Osteoblast (primary cell): Measurements from ENCODE around the gene TMEM215. TPM values are rescaled to one million over a fixed set of nuclear protein-coding genes. Genes with fewer than 3 reads are reported as not detected.

Experiments used
- DNase-seq: peaks from one replicate; pipeline ENCODE4 v3.0.0; 2011; ENCODE audit warnings: low spot score, mixed read lengths; ENCODE audit not compliant: insufficient read length; ENCODE audit errors: missing footprints
- H2AFZ ChIP-seq: 2 replicates; pipeline ENCODE4 v1.6.0; 2011; ENCODE audit warnings: mild to moderate bottlenecking, low read length
- H3K27ac ChIP-seq: 2 replicates; pipeline ENCODE4 v1.5.1; 2011; ENCODE audit warnings: mild to moderate bottlenecking, low read depth, low read length, moderate library complexity
- H3K27me3 ChIP-seq: 2 replicates; pipeline ENCODE4 v1.6.0; 2012; ENCODE audit warnings: mild to moderate bottlenecking, control low read depth, inconsistent platforms, low read length, moderate library complexity; ENCODE audit not compliant: insufficient read depth
- H3K36me3 ChIP-seq: 2 replicates; pipeline ENCODE4 v1.5.1; 2011; ENCODE audit warnings: mild to moderate bottlenecking, low read length, control low read depth, moderate library complexity; ENCODE audit not compliant: insufficient read depth
- H3K4me1 ChIP-seq: 2 replicates; pipeline ENCODE4 v1.5.1; 2011; ENCODE audit warnings: mild to moderate bottlenecking, low read length, control low read depth, moderate library complexity; ENCODE audit not compliant: insufficient read depth
- H3K4me2 ChIP-seq: 2 replicates; pipeline ENCODE4 v1.6.0; 2011; ENCODE audit warnings: mild to moderate bottlenecking, low read length; ENCODE audit not compliant: insufficient read depth
- H3K4me3 ChIP-seq: fragments of 200-600 bp; sonication (generic); 3 replicates; pipeline ENCODE4 v1.5.1; 2012; ENCODE audit warnings: mild to moderate bottlenecking, low read length, inconsistent platforms; ENCODE audit not compliant: insufficient read depth
- H3K79me2 ChIP-seq: 2 replicates; pipeline ENCODE4 v1.6.0; 2012; ENCODE audit warnings: mild to moderate bottlenecking, low read length, control low read depth, inconsistent platforms; ENCODE audit not compliant: insufficient read depth
- H3K9me3 ChIP-seq: 2 replicates; pipeline ENCODE4 v1.5.1; 2011; ENCODE audit warnings: low read depth, low read length, control low read depth
- H4K20me1 ChIP-seq: 2 replicates; pipeline ENCODE4 v1.6.0; 2012; ENCODE audit warnings: mild to moderate bottlenecking, low read length, control low read depth; ENCODE audit not compliant: insufficient read depth
- total RNA-seq: library from RNA; depleted of rRNA; stranded (reverse); fragments of >200 nt; gene quantifications from 2 replicates; pipeline ENCODE4 v1.2.3, GENCODE V29; 2012
- TF ChIP-seq, protein P1 (sequence below): IDR thresholded peaks from 2 replicates; pipeline ENCODE4 v1.5.1; 2011; ENCODE audit warnings: mild to moderate bottlenecking, low read depth, low read length, moderate library complexity; ENCODE audit errors: extremely low read depth

TMEM215 gene
- total RNA-seq, 1 donor, result not detected

- Histone ChIP-seq H3K4me2 (no peak overlapping the region), H3K4me1 (no peaks in the 10 kb centered on the region), H3K79me2 (no peaks in the 10 kb centered on the region), H3K27ac (no peak overlapping the region), H2AFZ (no peak overlapping the region), H3K27me3 (no peaks in the 10 kb centered on the region), H3K36me3 (no peaks in the 10 kb centered on the region), H3K9me3 (no peaks in the 10 kb centered on the region), H3K4me3 (no peak overlapping the region), H4K20me1 (no peaks in the 10 kb centered on the region)
- TF ChIP-seq, protein P1, sequence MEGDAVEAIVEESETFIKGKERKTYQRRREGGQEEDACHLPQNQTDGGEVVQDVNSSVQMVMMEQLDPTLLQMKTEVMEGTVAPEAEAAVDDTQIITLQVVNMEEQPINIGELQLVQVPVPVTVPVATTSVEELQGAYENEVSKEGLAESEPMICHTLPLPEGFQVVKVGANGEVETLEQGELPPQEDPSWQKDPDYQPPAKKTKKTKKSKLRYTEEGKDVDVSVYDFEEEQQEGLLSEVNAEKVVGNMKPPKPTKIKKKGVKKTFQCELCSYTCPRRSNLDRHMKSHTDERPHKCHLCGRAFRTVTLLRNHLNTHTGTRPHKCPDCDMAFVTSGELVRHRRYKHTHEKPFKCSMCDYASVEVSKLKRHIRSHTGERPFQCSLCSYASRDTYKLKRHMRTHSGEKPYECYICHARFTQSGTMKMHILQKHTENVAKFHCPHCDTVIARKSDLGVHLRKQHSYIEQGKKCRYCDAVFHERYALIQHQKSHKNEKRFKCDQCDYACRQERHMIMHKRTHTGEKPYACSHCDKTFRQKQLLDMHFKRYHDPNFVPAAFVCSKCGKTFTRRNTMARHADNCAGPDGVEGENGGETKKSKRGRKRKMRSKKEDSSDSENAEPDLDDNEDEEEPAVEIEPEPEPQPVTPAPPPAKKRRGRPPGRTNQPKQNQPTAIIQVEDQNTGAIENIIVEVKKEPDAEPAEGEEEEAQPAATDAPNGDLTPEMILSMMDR, result no peak
- no peak for DNase-seq
These were observed 27.9 kb downstream of the TMEM215 start for GRCh38 chr9:32811246-32811645.

DNA sequence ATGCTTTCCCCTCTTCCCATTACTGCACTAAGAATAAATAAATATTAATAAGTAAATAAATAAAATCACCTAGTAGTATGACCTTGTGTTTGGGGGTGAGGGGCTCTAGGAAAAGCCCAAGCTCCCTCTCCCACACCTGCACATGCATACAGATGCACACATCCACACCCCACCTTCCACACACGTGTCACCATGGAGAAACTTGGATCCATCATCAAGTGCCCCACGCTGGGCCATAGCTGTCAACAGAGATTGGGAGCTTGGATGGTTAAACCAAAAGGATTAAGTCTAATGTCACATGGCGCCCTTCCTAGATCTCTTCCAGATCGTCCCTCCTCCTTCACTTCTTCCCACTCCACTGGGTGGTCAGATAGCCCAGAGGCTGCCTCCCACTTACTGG is 37.0 kb downstream of the TMEM215 start:
- Histone ChIP-seq H2AFZ (no peak overlapping the region), H3K4me2 (no peak overlapping the region), H3K9me3 (no peaks in the 10 kb centered on the region), H3K36me3 (no peaks in the 10 kb centered on the region), H4K20me1 (no peaks in the 10 kb centered on the region), H3K4me3 (no peak overlapping the region), H3K27ac (no peak overlapping the region), H3K79me2 (no peaks in the 10 kb centered on the region), H3K27me3 (no peaks in the 10 kb centered on the region), H3K4me1 (no peaks in the 10 kb centered on the region)
- DNase-seq, result no peak
- TF ChIP-seq, protein P1, result no peak

DNA sequence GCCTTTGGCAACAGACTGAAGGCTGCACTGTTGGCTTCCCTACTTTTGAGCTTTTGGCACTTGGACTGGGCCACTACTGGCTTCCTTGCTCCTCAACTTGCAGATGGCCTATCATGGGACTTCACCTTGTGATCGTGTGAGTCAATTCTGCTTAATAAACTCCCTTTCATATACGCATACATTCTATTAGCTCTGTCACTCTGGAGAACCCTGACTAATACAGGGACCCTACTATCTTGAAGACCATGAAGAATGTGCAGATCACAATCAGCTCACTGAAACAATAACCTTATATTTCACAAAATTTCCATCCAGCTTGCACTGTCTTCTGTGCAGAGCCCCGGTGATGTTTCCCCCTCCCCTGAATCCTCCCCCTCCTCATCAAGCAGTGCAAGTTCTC is 39.8 kb downstream of the TMEM215 start:
- DNase-seq, result no peak
- Histone ChIP-seq H3K79me2 (no peaks in the 10 kb centered on the region), H2AFZ (no peak overlapping the region), H3K36me3 (no peaks in the 10 kb centered on the region), H4K20me1 (no peaks in the 10 kb centered on the region), H3K27ac (no peak overlapping the region), H3K4me1 (no peaks in the 10 kb centered on the region), H3K9me3 (no peaks in the 10 kb centered on the region), H3K27me3 (no peaks in the 10 kb centered on the region), H3K4me3 (no peak overlapping the region), H3K4me2 (no peak overlapping the region)
- TF ChIP-seq, protein P1, result no peak

- DNase-seq, result no peak
- H3K4me3 ChIP-seq, result no peak overlapping the region
- H3K36me3 ChIP-seq, result no peaks in the 10 kb centered on the region
- H3K27ac ChIP-seq, result no peak overlapping the region
- H3K4me1 ChIP-seq, result no peaks in the 10 kb centered on the region
- no peaks in the 10 kb centered on the region for H3K9me3 ChIP-seq
- no peaks in the 10 kb centered on the region for H3K27me3 ChIP-seq
- H2AFZ ChIP-seq, result no peak overlapping the region
- no peak overlapping the region for H3K4me2 ChIP-seq
- no peaks in the 10 kb centered on the region for H3K79me2 ChIP-seq
- H4K20me1 ChIP-seq, result no peaks in the 10 kb centered on the region
- TF ChIP-seq, protein P1, result no peak
These were observed 40.2 kb downstream of the TMEM215 start for GRCh38 chr9:32823551-32823950.
